Measurements from ENCODE around the gene TREM1.

Gene TREM1

GRCh38 chr6:41239467-41240159 is 46.9 kb downstream of the TREM1 start:
- no peaks in the 10 kb centered on the region for H3K79me1 ChIP-seq (ENCODE audit: low read length)
- no peaks in the 10 kb centered on the region for H3K9me3 ChIP-seq (ENCODE audit: insufficient read depth, low read depth, low read length)
- H2AK5ac ChIP-seq (ENCODE audit: low read length): no peak overlapping the region
- WGBS (ENCODE audit: extremely low coverage, insufficient coverage, insufficient read length): no CpG with 5 or more reads among the region's 22 CpGs
- H2BK120ac ChIP-seq (ENCODE audit: insufficient read depth, low read length, poor library complexity): no peak overlapping the region
- H3K27me3 ChIP-seq (ENCODE audit: insufficient read depth, low read length): no peaks in the 10 kb centered on the region
- H3K23ac ChIP-seq (ENCODE audit: low read length): no peak overlapping the region
- H3K79me2 ChIP-seq (ENCODE audit: control insufficient read depth, insufficient read depth, low read length, poor library complexity): no peaks in the 10 kb centered on the region
- H4K12ac ChIP-seq (ENCODE audit: low read depth, low read length): no peak overlapping the region
- H3K18ac ChIP-seq (ENCODE audit: low read length): no peak overlapping the region
- H3K4me3 ChIP-seq (ENCODE audit: low read depth, low read length): no peak overlapping the region
- H2AFZ ChIP-seq (ENCODE audit: insufficient read depth, low read length, poor library complexity): no peak overlapping the region
- peak in 1 of 2 donors; percentile 6 for DNase-seq
- H3K4ac ChIP-seq (ENCODE audit: low read depth, low read length): no peak overlapping the region
- H3K9ac ChIP-seq (ENCODE audit: low read length): no peak overlapping the region
- H2BK5ac ChIP-seq (ENCODE audit: low read depth, low read length, poor library complexity): no peak overlapping the region
- no peak overlapping the region for H4K8ac ChIP-seq (ENCODE audit: low read depth, low read length)
- no peak overlapping the region for H3K27ac ChIP-seq (ENCODE audit: low read depth, low read length)
- H4K91ac ChIP-seq (ENCODE audit: low read depth, low read length): no peak overlapping the region
- H2BK12ac ChIP-seq (ENCODE audit: low read length): no peak overlapping the region
- peak overlapping the region; percentile 57 for H3K4me2 ChIP-seq (ENCODE audit: low read length)
- no peak overlapping the region for H3K14ac ChIP-seq (ENCODE audit: low read length)
- H3K4me1 ChIP-seq (ENCODE audit: control insufficient read depth in 1 of 2, insufficient read depth in 2 of 2, low read length in 2 of 2): peaks cover 3% of the 10 kb centered on the region in 2 experiments
- H3K36me3 ChIP-seq (ENCODE audit: control insufficient read depth in 1 of 2, insufficient read depth in 2 of 2, low read length in 2 of 2): no peaks in the 10 kb centered on the region

DNA sequence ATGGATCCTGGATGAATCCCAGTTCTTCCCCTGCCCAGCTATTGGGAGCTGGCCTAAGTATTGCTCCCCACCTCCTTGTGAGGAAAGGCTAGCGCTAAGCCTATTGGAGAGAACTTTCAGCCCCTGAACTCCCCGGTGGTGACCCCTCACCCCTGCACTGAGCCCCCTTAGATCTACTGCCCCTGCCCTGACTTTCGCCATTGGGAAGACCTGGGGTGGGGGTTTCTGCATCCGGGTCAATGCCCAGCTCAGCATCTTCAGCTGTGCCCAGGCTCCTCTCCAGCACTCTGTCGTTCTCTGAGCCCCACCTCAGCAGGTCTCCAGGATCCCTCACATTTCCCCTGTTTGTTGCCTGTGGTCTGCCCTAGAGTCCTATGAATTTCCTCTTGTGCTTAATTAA is 49.4 kb downstream of the TREM1 start:
- H3K23ac ChIP-seq (ENCODE audit: low read length): no peak overlapping the region
- no peak overlapping the region for H3K4me2 ChIP-seq (ENCODE audit: low read length)
- H3K4me1 ChIP-seq (ENCODE audit: control insufficient read depth in 1 of 2, insufficient read depth in 2 of 2, low read length in 2 of 2): peaks cover 3% of the 10 kb centered on the region in 2 experiments
- WGBS (ENCODE audit: extremely low coverage, insufficient coverage, insufficient read length): no CpG with 5 or more reads among the region's 5 CpGs
- no peak overlapping the region for H2BK5ac ChIP-seq (ENCODE audit: low read depth, low read length, poor library complexity)
- H2AK5ac ChIP-seq (ENCODE audit: low read length): no peak overlapping the region
- H3K79me2 ChIP-seq (ENCODE audit: control insufficient read depth, insufficient read depth, low read length, poor library complexity): no peaks in the 10 kb centered on the region
- no peak overlapping the region for H3K14ac ChIP-seq (ENCODE audit: low read length)
- H3K9me3 ChIP-seq (ENCODE audit: insufficient read depth, low read depth, low read length): no peaks in the 10 kb centered on the region
- no peak overlapping the region for H3K4me3 ChIP-seq (ENCODE audit: low read depth, low read length)
- no peaks in the 10 kb centered on the region for H3K79me1 ChIP-seq (ENCODE audit: low read length)
- H3K27me3 ChIP-seq (ENCODE audit: insufficient read depth, low read length): no peaks in the 10 kb centered on the region
- no peak overlapping the region for H2AFZ ChIP-seq (ENCODE audit: insufficient read depth, low read length, poor library complexity)
- no peaks in the 10 kb centered on the region for H3K36me3 ChIP-seq (ENCODE audit: control insufficient read depth in 1 of 2, insufficient read depth in 2 of 2, low read length in 2 of 2)
- no peak overlapping the region for H2BK120ac ChIP-seq (ENCODE audit: insufficient read depth, low read length, poor library complexity)
- no peak for DNase-seq
- no peak overlapping the region for H3K18ac ChIP-seq (ENCODE audit: low read length)
- no peak overlapping the region for H4K91ac ChIP-seq (ENCODE audit: low read depth, low read length)
- H3K27ac ChIP-seq (ENCODE audit: low read depth, low read length): no peak overlapping the region
- H4K12ac ChIP-seq (ENCODE audit: low read depth, low read length): no peak overlapping the region
- H2BK12ac ChIP-seq (ENCODE audit: low read length): no peak overlapping the region
- H3K9ac ChIP-seq (ENCODE audit: low read length): no peak overlapping the region
- H3K4ac ChIP-seq (ENCODE audit: low read depth, low read length): no peak overlapping the region
- H4K8ac ChIP-seq (ENCODE audit: low read depth, low read length): no peak overlapping the region

DNA sequence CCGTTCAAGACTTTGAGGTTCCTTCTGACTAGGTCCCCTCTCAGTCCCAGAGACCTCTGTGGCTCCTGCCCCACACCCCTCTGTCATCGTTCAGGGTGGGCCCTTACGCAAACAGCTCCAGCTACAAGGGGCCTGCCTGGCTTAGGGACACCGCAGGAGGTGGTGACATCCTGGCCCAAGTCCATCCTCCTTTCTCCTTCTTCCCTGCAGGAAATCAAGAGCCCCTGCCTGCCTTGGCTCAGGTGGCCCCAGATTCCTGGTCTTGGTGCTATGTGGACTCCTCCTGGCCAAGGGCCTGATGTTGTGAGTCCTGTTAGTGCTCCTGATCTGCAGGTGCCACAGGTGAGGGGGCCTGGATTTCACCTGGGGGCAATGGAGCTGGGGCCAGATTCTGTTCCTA is 50.2 kb downstream of the TREM1 start:
- H2BK12ac ChIP-seq (ENCODE audit: low read length): no peak overlapping the region
- no peak overlapping the region for H2BK5ac ChIP-seq (ENCODE audit: low read depth, low read length, poor library complexity)
- WGBS (ENCODE audit: extremely low coverage, insufficient coverage, insufficient read length): no CpG with 5 or more reads among the region's 4 CpGs
- no peak overlapping the region for H2AK5ac ChIP-seq (ENCODE audit: low read length)
- H3K9me3 ChIP-seq (ENCODE audit: insufficient read depth, low read depth, low read length): no peaks in the 10 kb centered on the region
- H3K36me3 ChIP-seq (ENCODE audit: control insufficient read depth in 1 of 2, insufficient read depth in 2 of 2, low read length in 2 of 2): no peaks in the 10 kb centered on the region
- H3K4me1 ChIP-seq (ENCODE audit: control insufficient read depth in 1 of 2, insufficient read depth in 2 of 2, low read length in 2 of 2): peaks cover 3% of the 10 kb centered on the region in 2 experiments
- H3K79me2 ChIP-seq (ENCODE audit: control insufficient read depth, insufficient read depth, low read length, poor library complexity): no peaks in the 10 kb centered on the region
- no peaks in the 10 kb centered on the region for H3K27me3 ChIP-seq (ENCODE audit: insufficient read depth, low read length)
- no peak overlapping the region for H3K18ac ChIP-seq (ENCODE audit: low read length)
- no peak overlapping the region for H4K12ac ChIP-seq (ENCODE audit: low read depth, low read length)
- no peak overlapping the region for H3K14ac ChIP-seq (ENCODE audit: low read length)
- no peak overlapping the region for H3K23ac ChIP-seq (ENCODE audit: low read length)
- H3K9ac ChIP-seq (ENCODE audit: low read length): no peak overlapping the region
- H2BK120ac ChIP-seq (ENCODE audit: insufficient read depth, low read length, poor library complexity): no peak overlapping the region
- H3K4me3 ChIP-seq (ENCODE audit: low read depth, low read length): no peak overlapping the region
- DNase-seq: no peak
- no peak overlapping the region for H4K91ac ChIP-seq (ENCODE audit: low read depth, low read length)
- H3K79me1 ChIP-seq (ENCODE audit: low read length): no peaks in the 10 kb centered on the region
- H4K8ac ChIP-seq (ENCODE audit: low read depth, low read length): no peak overlapping the region
- no peak overlapping the region for H3K4ac ChIP-seq (ENCODE audit: low read depth, low read length)
- H3K27ac ChIP-seq (ENCODE audit: low read depth, low read length): no peak overlapping the region
- no peak overlapping the region for H2AFZ ChIP-seq (ENCODE audit: insufficient read depth, low read length, poor library complexity)
- H3K4me2 ChIP-seq (ENCODE audit: low read length): no peak overlapping the region

DNA sequence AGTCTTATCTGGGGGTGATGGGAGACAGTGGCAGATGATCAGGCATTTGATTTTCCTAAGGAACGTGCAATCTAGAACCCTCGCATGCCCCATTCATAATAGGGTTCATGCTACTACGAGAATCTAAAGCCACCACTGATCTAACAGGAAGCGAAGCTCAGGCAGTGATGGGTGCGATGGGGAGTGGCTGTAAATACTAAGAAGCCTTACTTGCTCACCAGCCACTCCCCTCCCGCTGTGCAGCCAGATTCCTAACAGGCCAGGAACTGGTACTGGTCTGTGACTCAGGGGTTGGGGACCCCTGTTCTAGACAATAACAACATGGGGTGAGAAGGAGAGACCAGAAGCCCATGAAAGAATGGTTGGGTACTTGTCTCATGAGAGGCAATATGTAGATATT is 53.8 kb downstream of the TREM1 start:
- no peak overlapping the region for H4K8ac ChIP-seq (ENCODE audit: low read depth, low read length)
- H3K4me1 ChIP-seq (ENCODE audit: control insufficient read depth in 1 of 2, insufficient read depth in 2 of 2, low read length in 2 of 2): no peaks in the 10 kb centered on the region
- no peak overlapping the region for H2BK120ac ChIP-seq (ENCODE audit: insufficient read depth, low read length, poor library complexity)
- no peak overlapping the region for H3K4me3 ChIP-seq (ENCODE audit: low read depth, low read length)
- no peak for DNase-seq
- no peaks in the 10 kb centered on the region for H3K79me1 ChIP-seq (ENCODE audit: low read length)
- H2BK5ac ChIP-seq (ENCODE audit: low read depth, low read length, poor library complexity): no peak overlapping the region
- H2BK12ac ChIP-seq (ENCODE audit: low read length): no peak overlapping the region
- no peak overlapping the region for H3K4ac ChIP-seq (ENCODE audit: low read depth, low read length)
- H3K27ac ChIP-seq (ENCODE audit: low read depth, low read length): no peak overlapping the region
- no CpG with 5 or more reads among the region's 6 CpGs for WGBS (ENCODE audit: extremely low coverage, insufficient coverage, insufficient read length)
- H2AK5ac ChIP-seq (ENCODE audit: low read length): no peak overlapping the region
- no peak overlapping the region for H2AFZ ChIP-seq (ENCODE audit: insufficient read depth, low read length, poor library complexity)
- no peaks in the 10 kb centered on the region for H3K36me3 ChIP-seq (ENCODE audit: control insufficient read depth in 1 of 2, insufficient read depth in 2 of 2, low read length in 2 of 2)
- no peak overlapping the region for H4K91ac ChIP-seq (ENCODE audit: low read depth, low read length)
- no peaks in the 10 kb centered on the region for H3K79me2 ChIP-seq (ENCODE audit: control insufficient read depth, insufficient read depth, low read length, poor library complexity)
- H4K12ac ChIP-seq (ENCODE audit: low read depth, low read length): no peak overlapping the region
- H3K4me2 ChIP-seq (ENCODE audit: low read length): no peak overlapping the region
- H3K9me3 ChIP-seq (ENCODE audit: insufficient read depth, low read depth, low read length): no peaks in the 10 kb centered on the region
- no peak overlapping the region for H3K14ac ChIP-seq (ENCODE audit: low read length)
- H3K9ac ChIP-seq (ENCODE audit: low read length): no peak overlapping the region
- H3K27me3 ChIP-seq (ENCODE audit: insufficient read depth, low read length): no peaks in the 10 kb centered on the region
- no peak overlapping the region for H3K18ac ChIP-seq (ENCODE audit: low read length)
- no peak overlapping the region for H3K23ac ChIP-seq (ENCODE audit: low read length)

Data from trophoblast cell (in vitro differentiated cells and primary cell).